Tibial nerve (tissue), 4 donors: ENCODE measurements around the gene CHST2. TPM values are rescaled to one million over a fixed set of nuclear protein-coding genes. Genes with fewer than 3 reads are reported as not detected.

Experiments
- DNase-seq, 2 donors: peaks; one replicate each; pipeline ENCODE4 v3.0.0-alpha.2; 2019; ENCODE audit warnings: low spot score in 2 of 2
- H3K27ac ChIP-seq, 4 donors: fragments of 200-600 bp; sonication (generic) in 3 of 4; one replicate each; pipeline ENCODE4 v1.5.1; 2017 to 2019; ENCODE audit warnings: mild to moderate bottlenecking in 1 of 4
- H3K27me3 ChIP-seq, 2 donors: fragments of 200-600 bp; sonication (generic) in 1 of 2; one replicate each; pipeline versions ENCODE4 v1.5.1 to v1.6.0; 2017 to 2019
- H3K36me3 ChIP-seq, 3 donors: fragments of 200-600 bp; sonication (generic); one replicate each; pipeline ENCODE4 v1.5.1; 2018 to 2019
- H3K4me1 ChIP-seq, 4 donors: fragments of 200-600 bp; sonication (generic) in 3 of 4; one replicate each; pipeline ENCODE4 v1.5.1; 2017 to 2019
- H3K4me3 ChIP-seq, 4 donors: fragments of 200-600 bp; sonication (generic) in 3 of 4; one replicate each; pipeline ENCODE4 v1.5.1; 2017 to 2019; ENCODE audit warnings: mild to moderate bottlenecking in 1 of 4, moderate library complexity in 1 of 4
- H3K9me3 ChIP-seq, 4 donors: fragments of 200-600 bp; sonication (generic) in 3 of 4; one replicate each; pipeline ENCODE4 v1.5.1; 2017 to 2019
- CTCF ChIP-seq, 5 experiments: fragments of 200-600 bp in 3 of 5; fragments of 450-650 bp in 2 of 5; sonication (generic) in 3 of 5; IDR thresholded peaks; one replicate each; pipeline ENCODE4 v1.5.1; 2016 to 2019; ENCODE audit warnings: antibody characterized with exemption in 5 of 5, mild to moderate bottlenecking in 3 of 5, moderate library complexity in 2 of 5
- EP300 ChIP-seq, 2 donors: sonication (generic); formaldehyde crosslinking; IDR thresholded peaks; one replicate each; pipeline ENCODE4 v1.6.1; 2017; ENCODE audit warnings: antibody characterized with exemption in 2 of 2, mild to moderate bottlenecking in 1 of 2
- POLR2A ChIP-seq, 2 donors: fragments of 450-650 bp; IDR thresholded peaks; one replicate each; pipeline ENCODE4 v1.6.1; 2017; ENCODE audit warnings: antibody characterized with exemption in 2 of 2, mild to moderate bottlenecking in 2 of 2, moderate library complexity in 2 of 2
- WGBS, 2 donors: methylation state at CpG; one replicate each; pipeline ENCODE4 v1.1.5; 2018; 5-methylcytosine and 5-hydroxymethylcytosine counted together
- total RNA-seq, 4 donors: library from RNA; depleted of rRNA; stranded (reverse); fragments of >200 nt; gene quantifications; one replicate each; pipeline ENCODE4 v1.1.0, GENCODE V29; 2016

The CHST2 gene
- total RNA-seq, 4 donors from 2014 or later: 14.7 to 33.7 (median 18.8) TPM

- no peak for TF ChIP-seq EP300 (IDR thresholded peaks at IDR 0.05)
- no peak for TF ChIP-seq CTCF (IDR thresholded peaks at IDR 0.05)
- no peak for TF ChIP-seq POLR2A (IDR thresholded peaks at IDR 0.05)
- no peaks in the 10 kb centered on the region for H3K27me3 ChIP-seq
- 91 to 97% methylated on average over 15 to 17 of the region's 17 CpGs for WGBS, 2 donors
Observed at GRCh38 chr3:143142354-143142753, 22.8 kb downstream of the CHST2 start.

GRCh38 chr3:143145906-143146305 is 26.3 kb downstream of the CHST2 start:
- TF ChIP-seq POLR2A (IDR thresholded peaks at IDR 0.05) (no peak), CTCF (IDR thresholded peaks at IDR 0.05) (no peak), EP300 (IDR thresholded peaks at IDR 0.05) (no peak)
- Histone ChIP-seq H3K27me3 (no peaks in the 10 kb centered on the region), H3K9me3 (no peaks in the 10 kb centered on the region), H3K36me3 (no peaks in the 10 kb centered on the region), H3K27ac (no peak overlapping the region), H3K4me1 (peaks cover 0 to under 1% (median 0%) of the 10 kb centered on the region in 4 donors), H3K4me3 (no peak overlapping the region)
- DNase-seq: no peak
- 43 to 45% methylated on average over 4 of the region's 4 CpGs for WGBS, 2 donors

More at GRCh38 chr3:143142354-143142753, 22.8 kb downstream of the CHST2 start:
- H3K9me3 ChIP-seq: no peaks in the 10 kb centered on the region
- no peak for DNase-seq
- no peaks in the 10 kb centered on the region for H3K4me1 ChIP-seq
- no peak overlapping the region for H3K4me3 ChIP-seq
- H3K36me3 ChIP-seq: no peaks in the 10 kb centered on the region
- no peak overlapping the region for H3K27ac ChIP-seq

- H3K27me3 ChIP-seq: no peaks in the 10 kb centered on the region
- H3K27ac ChIP-seq: no peak overlapping the region
- WGBS, 2 donors: 50 to 57% methylated on average over 12 of the region's 12 CpGs
- peaks cover 0 to 8% (median 0%) of the 10 kb centered on the region in 4 donors for H3K4me1 ChIP-seq
- DNase-seq: no peak
- no peaks in the 10 kb centered on the region for H3K36me3 ChIP-seq
- no peak overlapping the region for H3K4me3 ChIP-seq
- TF ChIP-seq EP300 (IDR thresholded peaks at IDR 0.05) (no peak), CTCF (IDR thresholded peaks at IDR 0.05) (no peak), POLR2A (IDR thresholded peaks at IDR 0.05) (no peak)
- no peaks in the 10 kb centered on the region for H3K9me3 ChIP-seq
Observed at GRCh38 chr3:143146486-143147274, 27.1 kb downstream of the CHST2 start.

GRCh38 chr3:143147707-143148106 is 28.1 kb downstream of the CHST2 start:
- no peak overlapping the region for H3K4me3 ChIP-seq

GRCh38 chr3:143150071-143150470 is 30.5 kb downstream of the CHST2 start:
- H3K27me3 ChIP-seq: no peaks in the 10 kb centered on the region
- H3K36me3 ChIP-seq: no peaks in the 10 kb centered on the region
- WGBS, 2 donors: 89 to 92% methylated on average over 3 of the region's 3 CpGs
- DNase-seq: no peak
- no peak overlapping the region for H3K4me3 ChIP-seq
- TF ChIP-seq CTCF (IDR thresholded peaks at IDR 0.05) (no peak), POLR2A (IDR thresholded peaks at IDR 0.05) (no peak), EP300 (IDR thresholded peaks at IDR 0.05) (no peak)
- H3K9me3 ChIP-seq: no peaks in the 10 kb centered on the region
- H3K4me1 ChIP-seq: peaks cover 0 to 12% (median 0%) of the 10 kb centered on the region in 4 donors
- no peak overlapping the region for H3K27ac ChIP-seq

More at GRCh38 chr3:143147707-143148106, 28.1 kb downstream of the CHST2 start:
- H3K9me3 ChIP-seq: no peaks in the 10 kb centered on the region
- H3K36me3 ChIP-seq: no peaks in the 10 kb centered on the region
- no peaks in the 10 kb centered on the region for H3K27me3 ChIP-seq
- TF ChIP-seq POLR2A (IDR thresholded peaks at IDR 0.05) (no peak), EP300 (IDR thresholded peaks at IDR 0.05) (no peak)
- H3K4me1 ChIP-seq: peaks cover 0 to 12% (median 0%) of the 10 kb centered on the region in 4 donors
- H3K27ac ChIP-seq: no peak overlapping the region
- 57 to 61% methylated on average over 2 of the region's 2 CpGs for WGBS, 2 donors
- no peak for DNase-seq
